HCT116 (cell line): ENCODE measurements around the gene SEZ6. TPM values are rescaled to one million over a fixed set of nuclear protein-coding genes. Genes with fewer than 3 reads are reported as not detected.

Source experiments
- ATAC-seq: fragments of 200-7000 bp; cut with Tn5 transposase; 2 replicates; pipeline ENCODE4 v1.9.1; 2020; ENCODE audit warnings: mild to moderate bottlenecking, moderate library complexity
- BruUV-seq: library from RNA; stranded (reverse); fragments of 400-500 nt; replicated peaks from 2 replicates; lab custom pipeline; 2021; lab: Mats Ljungman, UMichigan
- CTCF ChIA-PET: fragments of 300-600 bp; sonication (Branson Sonifier 250); formaldehyde crosslinking; loops from one replicate; lab custom pipeline; 2021; ENCODE audit warnings: antibody characterized with exemption; lab: Charles Lee
- POLR2A ChIA-PET: fragments of 300-600, 350-600 bp; sonication (Branson Sonifier 250); formaldehyde crosslinking; loops from one replicate; lab custom pipeline; 2021; ENCODE audit warnings: antibody characterized with exemption; lab: Charles Lee
- RAD21 ChIA-PET, 2 experiments: fragments of 300-600 bp; sonication (Branson Sonifier 250); formaldehyde crosslinking; loops; one replicate each; lab custom pipeline; 2023; ENCODE audit warnings: low total read pairs in 2 of 2; ENCODE audit not compliant: uncharacterized antibody in 2 of 2, unreplicated experiment in 2 of 2, low non-redundant PET in 1 of 2; lab: Charles Lee
- DNase-seq: peaks from one replicate; pipeline ENCODE4 v3.0.0-alpha.2; 2010; ENCODE audit warnings: low read depth, low spot score
- H2AFZ ChIP-seq: fragments of 200-600 bp; shearing (Covaris generic), sonication (generic); 2 replicates; pipeline ENCODE4 v1.6.1; 2017; ENCODE audit warnings: low read depth, mixed run types, mixed read lengths, antibody characterized with exemption, low read length; ENCODE audit not compliant: poor library complexity, severe bottlenecking
- H3K27ac ChIP-seq: 2 replicates; pipeline ENCODE4 v1.5.1; 2012; ENCODE audit warnings: low read depth, low read length
- H3K27me3 ChIP-seq: fragments of 200-600 bp; sonication (generic); 2 replicates; pipeline ENCODE4 v1.6.1; 2016; ENCODE audit warnings: mixed run types, low read length, mixed read lengths; ENCODE audit not compliant: insufficient read depth
- H3K36me3 ChIP-seq, 2 experiments: fragments of 200-500 bp in 1 of 2; fragments of 200-600 bp in 1 of 2; sonication (Bioruptor generic) in 1 of 2; sonication (generic) in 1 of 2; 2 replicates each; pipeline versions ENCODE4 v1.5.1 to v1.6.1; 2014 to 2016; ENCODE audit warnings: low read length in 2 of 2, inconsistent platforms in 1 of 2, mixed read lengths in 1 of 2, mixed run types in 1 of 2; ENCODE audit not compliant: insufficient read depth in 2 of 2, control insufficient read depth in 1 of 2
- H3K4me1 ChIP-seq, 2 experiments: fragments of 200-600 bp in 1 of 2; sonication (generic) in 1 of 2; 2 replicates each; pipeline versions ENCODE4 v1.5.1 to v1.6.1; 2012 to 2017; ENCODE audit warnings: low read length in 2 of 2, inconsistent platforms in 1 of 2, mild to moderate bottlenecking in 1 of 2, mixed read lengths in 1 of 2, mixed run types in 1 of 2, moderate library complexity in 1 of 2; ENCODE audit not compliant: insufficient read depth in 2 of 2, control insufficient read depth in 1 of 2
- H3K4me2 ChIP-seq: fragments of 200-600 bp; sonication (generic); 2 replicates; pipeline ENCODE4 v1.6.1; 2017; ENCODE audit warnings: mixed run types, low read length, mixed read lengths
- H3K4me3 ChIP-seq, 2 experiments: fragments of 200-600 bp in 1 of 2; sonication (generic) in 1 of 2; replicated peaks in 1 of 2; 2 replicates each; pipeline ENCODE4 v1.5.1; 2011 to 2016; ENCODE audit warnings: low read length in 2 of 2, control low read depth in 1 of 2, low read depth in 1 of 2, mild to moderate bottlenecking in 1 of 2, mixed read lengths in 1 of 2, mixed run types in 1 of 2
- H3K79me2 ChIP-seq: fragments of 200-600 bp; sonication (generic); 2 replicates; pipeline ENCODE4 v1.6.1; 2017; ENCODE audit warnings: mild to moderate bottlenecking, mixed run types, low read length, moderate library complexity, mixed read lengths; ENCODE audit not compliant: insufficient read depth
- H3K9ac ChIP-seq: fragments of 200-600 bp; sonication (generic); 2 replicates; pipeline ENCODE4 v1.6.1; 2016; ENCODE audit warnings: low read length, mixed read lengths
- H3K9me2 ChIP-seq: fragments of 200-600 bp; sonication (generic), shearing (Covaris generic); 2 replicates; pipeline ENCODE4 v1.6.1; 2017; ENCODE audit warnings: mixed run types, mild to moderate bottlenecking, moderate library complexity; ENCODE audit not compliant: insufficient read depth
- H3K9me3 ChIP-seq, 2 experiments: fragments of 200-500 bp in 1 of 2; fragments of 200-600 bp in 1 of 2; sonication (Bioruptor generic) in 1 of 2; sonication (generic) in 1 of 2; 2 replicates each; pipeline ENCODE4 v1.6.1; 2014 to 2017; ENCODE audit warnings: low read length in 2 of 2, mixed read lengths in 2 of 2, inconsistent platforms in 1 of 2, low read depth in 1 of 2, mild to moderate bottlenecking in 1 of 2, mixed run types in 1 of 2, moderate library complexity in 1 of 2; ENCODE audit not compliant: control insufficient read depth in 1 of 2, insufficient read depth in 1 of 2
- H4K20me1 ChIP-seq: fragments of 200-600 bp; sonication (generic), shearing (Covaris generic); 2 replicates; pipeline ENCODE4 v1.6.1; 2017; ENCODE audit warnings: mixed run types, mild to moderate bottlenecking, moderate library complexity; ENCODE audit not compliant: insufficient read depth
- CEBPB ChIP-seq: IDR thresholded peaks from 2 replicates; pipeline ENCODE4 v1.6.1; 2012; ENCODE audit warnings: low read depth
- CTCF ChIP-seq, 3 experiments: fragments of 200-600 bp in 1 of 3; sonication (generic) in 1 of 3; IDR thresholded peaks in 2 of 3; conservative IDR thresholded peaks in 1 of 3; 2 replicates each; pipeline ENCODE4 v1.5.1; 2012 to 2017; ENCODE audit warnings: low read depth in 2 of 3, low read length in 2 of 3, antibody characterized with exemption in 1 of 3, borderline replicate concordance in 1 of 3, control low read depth in 1 of 3, mild to moderate bottlenecking in 1 of 3, mixed read lengths in 1 of 3, mixed run types in 1 of 3, moderate library complexity in 1 of 3; ENCODE audit not compliant: insufficient read depth in 1 of 3
- EGR1 ChIP-seq: IDR thresholded peaks from 2 replicates; pipeline ENCODE4 v1.6.1; 2012; ENCODE audit warnings: low read depth
- ELF1 ChIP-seq: IDR thresholded peaks from 2 replicates; pipeline ENCODE4 v1.6.1; 2012; ENCODE audit warnings: low read depth, borderline replicate concordance
- EZH2 ChIP-seq: fragments of 200-600 bp; sonication (generic); IDR thresholded peaks from 2 replicates; pipeline ENCODE4 v1.6.1; 2017; ENCODE audit warnings: antibody characterized with exemption, mixed run types
- EZH2phosphoT487 ChIP-seq: fragments of 200-600 bp; IDR thresholded peaks from 2 replicates; pipeline ENCODE4 v1.6.1; 2018; ENCODE audit warnings: antibody characterized with exemption, borderline replicate concordance
- FOSL1 ChIP-seq: IDR thresholded peaks from 2 replicates; pipeline ENCODE4 v1.6.1; 2012; ENCODE audit warnings: low read depth
- JUND ChIP-seq: IDR thresholded peaks from 2 replicates; pipeline ENCODE4 v1.6.1; 2012
- MAX ChIP-seq: IDR thresholded peaks from 2 replicates; pipeline ENCODE4 v1.6.1; 2012
- POLR2A ChIP-seq: IDR thresholded peaks from 2 replicates; pipeline ENCODE4 v1.7.0; 2011; ENCODE audit warnings: borderline replicate concordance; ENCODE audit not compliant: insufficient read depth, insufficient read length; ENCODE audit errors: extremely low read depth
- POLR2AphosphoS5 ChIP-seq: IDR thresholded peaks from 2 replicates; pipeline ENCODE4 v1.6.1; 2011; ENCODE audit warnings: mild to moderate bottlenecking, low read depth, low read length, moderate library complexity
- SIN3A ChIP-seq: IDR thresholded peaks from 2 replicates; pipeline ENCODE4 v1.6.1; 2012; ENCODE audit warnings: low read depth
- SP1 ChIP-seq: IDR thresholded peaks from 2 replicates; pipeline ENCODE4 v1.6.1; 2012; ENCODE audit warnings: low read depth
- SRF ChIP-seq: IDR thresholded peaks from 2 replicates; pipeline ENCODE4 v1.6.1; 2012; ENCODE audit warnings: low read depth
- TCF7L2 ChIP-seq: IDR thresholded peaks from 2 replicates; pipeline ENCODE4 v1.7.0; 2011; ENCODE audit warnings: borderline replicate concordance, inconsistent platforms; ENCODE audit not compliant: insufficient read depth, insufficient read length; ENCODE audit errors: extremely low read depth
- YY1 ChIP-seq: IDR thresholded peaks from 2 replicates; pipeline ENCODE4 v1.6.1; 2011; ENCODE audit warnings: low read length, low read depth, moderate library complexity, mild to moderate bottlenecking; ENCODE audit not compliant: insufficient replicate concordance; ENCODE audit errors: extremely low read depth
- ZBTB33 ChIP-seq: IDR thresholded peaks from 2 replicates; pipeline ENCODE4 v1.6.1; 2011; ENCODE audit warnings: mild to moderate bottlenecking, low read length, moderate library complexity; ENCODE audit not compliant: insufficient replicate concordance; ENCODE audit errors: extremely low read depth
- intact Hi-C: fragments of 100-400 bp; cut with micrococcal nuclease; formaldehyde crosslinking; loops from 2 replicates; pipeline ENCODE4 v1.10.0; 2022
- total RNA-seq: library from RNA; stranded (reverse); gene quantifications from one replicate; pipeline ENCODE4 v1.2.1, GENCODE V29; 2021; ENCODE audit not compliant: unreplicated experiment

The SEZ6 gene
- total RNA-seq, 1 experiment from 2014 or later: 0.22 TPM

- Histone ChIP-seq H2AFZ (no peak overlapping the region), H3K27me3 (peaks cover 15% of the 10 kb centered on the region; the same call in 1 of the 2 replicates), H3K27ac (no peak overlapping the region), H3K4me3 (no peak overlapping the region), H3K79me2 (no peaks in the 10 kb centered on the region), H4K20me1 (no peaks in the 10 kb centered on the region), H3K9me2 (no peaks in the 10 kb centered on the region), H3K9me3 (no peaks in the 10 kb centered on the region), H3K9ac (no peak overlapping the region), H3K4me1 (peaks cover 0 to 7% of the 10 kb centered on the region in 2 experiments; a peak in 2 of 4 replicates), H3K36me3 (no peaks in the 10 kb centered on the region), H3K4me2 (no peak overlapping the region)
- intact Hi-C loops: no loop called here
- no peak for TF ChIP-seq POLR2A
- TF ChIP-seq ELF1: no peak
- TF ChIP-seq EZH2phosphoT487: no peak
- TF ChIP-seq SIN3A: no peak
- no peak for TF ChIP-seq TCF7L2
- TF ChIP-seq EZH2: no peak
- ChIA-PET CTCF (no interaction called here), POLR2A (no interaction called here), RAD21 (no interaction called here)
- no peak for ATAC-seq
- BruUV-seq: no TSS peak
- no peak for DNase-seq
These were observed 35.3 kb upstream of the SEZ6 start for GRCh38 chr17:29041091-29041490.

GRCh38 chr17:29039764-29040598, 34.1 kb upstream of the SEZ6 start:
- CTCF ChIA-PET: no interaction called here
- ATAC-seq (no peak), DNase-seq (no peak)
- no peak overlapping the region for H3K4me3 ChIP-seq
- POLR2A ChIA-PET: no interaction called here
- H3K27ac ChIP-seq: no peak overlapping the region
- intact Hi-C loops: no loop called here
- H4K20me1 ChIP-seq: no peaks in the 10 kb centered on the region
- RAD21 ChIA-PET: no interaction called here
- no peaks in the 10 kb centered on the region for H3K9me2 ChIP-seq
- H3K79me2 ChIP-seq: no peaks in the 10 kb centered on the region
- peaks cover 3 to 4% of the 10 kb centered on the region in 2 experiments; a peak in 2 of 4 replicates for H3K9me3 ChIP-seq
- peaks cover 0 to 7% of the 10 kb centered on the region in 2 experiments; a peak in 2 of 4 replicates for H3K4me1 ChIP-seq
- H3K36me3 ChIP-seq: no peaks in the 10 kb centered on the region
- H3K27me3 ChIP-seq: peaks cover 15% of the 10 kb centered on the region; the same call in 1 of the 2 replicates
- no TSS peak for BruUV-seq
- H3K9ac ChIP-seq: no peak overlapping the region
- no peak overlapping the region for H3K4me2 ChIP-seq
- H2AFZ ChIP-seq: no peak overlapping the region
- TF ChIP-seq FOSL1 (no peak), CTCF (IDR thresholded peaks at IDR 0.05 in 2 of 3, conservative IDR thresholded peaks at IDR 0.05 in 1 of 3; ENCODE audit: borderline replicate concordance in 1 of 3, insufficient read depth in 1 of 3, low read depth in 2 of 3, low read length in 2 of 3) (no peak), ZBTB33 (no peak), SP1 (no peak), SRF (no peak), SIN3A (no peak), MAX (no peak), EGR1 (no peak), YY1 (no peak), JUND (no peak), POLR2A (no peak), POLR2AphosphoS5 (no peak), EZH2 (no peak), CEBPB (no peak)
